HPDE6-E6E7 (cell line): ENCODE data around the gene FZR1.

ENCODE experiments used
- DNase-seq: peaks from one replicate; pipeline ENCODE4 v3.0.0; 2011; ENCODE audit warnings: missing footprints; ENCODE audit errors: extremely low spot score

Gene FZR1

GRCh38 chr19:3471954-3472655 lies 34.0 kb upstream of the FZR1 start:
- DNase-seq, result no peak

- DNase-seq, result no peak
Observed at GRCh38 chr19:3474010-3474409, 32.1 kb upstream of the FZR1 start.

- DNase-seq, result no peak
Observed at GRCh38 chr19:3474614-3475013, 31.5 kb upstream of the FZR1 start.

GRCh38 chr19:3475449-3475848 lies 30.7 kb upstream of the FZR1 start:
- DNase-seq, result no peak

- DNase-seq, result no peak
Observed at GRCh38 chr19:3476830-3477229, 29.3 kb upstream of the FZR1 start.

GRCh38 chr19:3477506-3477905 lies 28.6 kb upstream of the FZR1 start:
- DNase-seq, result no peak

- no peak for DNase-seq
Observed at GRCh38 chr19:3477951-3478350, 28.2 kb upstream of the FZR1 start.

GRCh38 chr19:3478409-3479176 lies 27.5 kb upstream of the FZR1 start:
- DNase-seq, result no peak

- DNase-seq, result no peak
Observed at GRCh38 chr19:3479177-3479833, 26.8 kb upstream of the FZR1 start.

GRCh38 chr19:3479834-3480215 lies 26.3 kb upstream of the FZR1 start:
- no peak for DNase-seq

GRCh38 chr19:3480383-3481091 lies 25.6 kb upstream of the FZR1 start, which contains the start of gene SMIM24:
Gene SMIM24, minus strand, starts transcription at chr19:3480525. Its CDS starts 62 bp downstream, at chr19:3480463.
- no peak for DNase-seq

- no peak for DNase-seq
Observed at GRCh38 chr19:3481241-3482090, 24.6 kb upstream of the FZR1 start.

- DNase-seq, result no peak
Observed at GRCh38 chr19:3482507-3483225, 23.4 kb upstream of the FZR1 start.

GRCh38 chr19:3483226-3483628 lies 22.9 kb upstream of the FZR1 start, which contains the start of gene SMIM44:
Gene SMIM44, minus strand, starts transcription at chr19:3483441. Its CDS starts 38 bp downstream, at chr19:3483403.
- DNase-seq, result no peak

- DNase-seq, result no peak
Observed at GRCh38 chr19:3491396-3492119, 14.6 kb upstream of the FZR1 start.

GRCh38 chr19:3492131-3492839 lies 13.8 kb upstream of the FZR1 start:
- no peak for DNase-seq

- DNase-seq, result no peak
Observed at GRCh38 chr19:3492919-3493318, 13.2 kb upstream of the FZR1 start.

GRCh38 chr19:3493651-3494050 lies 12.5 kb upstream of the FZR1 start:
- no peak for DNase-seq

- DNase-seq, result no peak
Observed at GRCh38 chr19:3494051-3494450, 12.1 kb upstream of the FZR1 start.
